HG03175 (cell line): Measurements from ENCODE around the gene PLEKHB1.

Source experiments
- ATAC-seq: cut with Tn5 transposase; IDR thresholded peaks from one replicate; pipeline ENCODE4 v1.9.1; 2021; ENCODE audit warnings: mild to moderate bottlenecking, moderate library complexity; ENCODE audit not compliant: unreplicated experiment

PLEKHB1 gene

GRCh38 chr11:73647459-73648100, 1.2 kb downstream of the PLEKHB1 start:
- ATAC-seq = peak; percentile 85

GRCh38 chr11:73648121-73648520, 1.7 kb downstream of the PLEKHB1 start:
- ATAC-seq = no peak

- no peak for ATAC-seq
Measured at GRCh38 chr11:73648571-73649046, 2.2 kb downstream of the PLEKHB1 start.

GRCh38 chr11:73649206-73649605, 2.8 kb downstream of the PLEKHB1 start:
- ATAC-seq = no peak

- no peak for ATAC-seq
Measured at GRCh38 chr11:73650400-73650799, 4.0 kb downstream of the PLEKHB1 start.

- ATAC-seq = no peak
Measured at GRCh38 chr11:73651252-73651651, 4.9 kb downstream of the PLEKHB1 start.

- ATAC-seq = no peak
Measured at GRCh38 chr11:73651661-73652045, 5.3 kb downstream of the PLEKHB1 start.

GRCh38 chr11:73652046-73652730, 5.8 kb downstream of the PLEKHB1 start:
- no peak for ATAC-seq

- no peak for ATAC-seq
Measured at GRCh38 chr11:73652856-73653559, 6.6 kb downstream of the PLEKHB1 start.

GRCh38 chr11:73653996-73654395, 7.6 kb downstream of the PLEKHB1 start:
- ATAC-seq = no peak

- ATAC-seq = no peak
Measured at GRCh38 chr11:73654482-73655021, 8.2 kb downstream of the PLEKHB1 start.

GRCh38 chr11:73655686-73656085, 9.3 kb downstream of the PLEKHB1 start:
- no peak for ATAC-seq

GRCh38 chr11:73656985-73657384, 10.6 kb downstream of the PLEKHB1 start:
- ATAC-seq = no peak

- no peak for ATAC-seq
Measured at GRCh38 chr11:73659961-73660360, 13.6 kb downstream of the PLEKHB1 start.

GRCh38 chr11:73660497-73661034, 14.2 kb downstream of the PLEKHB1 start:
- ATAC-seq = no peak

GRCh38 chr11:73661035-73661628, 14.8 kb downstream of the PLEKHB1 start:
- ATAC-seq = peak; percentile 63

- no peak for ATAC-seq
Measured at GRCh38 chr11:73662445-73663157, 16.2 kb downstream of the PLEKHB1 start.

GRCh38 chr11:73663604-73664495, 17.5 kb downstream of the PLEKHB1 start:
- no peak for ATAC-seq

- ATAC-seq = no peak
Measured at GRCh38 chr11:73664877-73665276, 18.5 kb downstream of the PLEKHB1 start.
